Loucy (cell line): ENCODE results near the gene TTBK1.

Experiments used
- CTCF ChIP-seq: fragments of 200-600 bp; sonication (generic); conservative IDR thresholded peaks from 2 replicates; pipeline ENCODE4 v1.5.1; 2014; ENCODE audit warnings: mild to moderate bottlenecking, antibody characterized with exemption, low read length
- EZH2phosphoT487 ChIP-seq: fragments of 200-600 bp; IDR thresholded peaks from 2 replicates; pipeline ENCODE4 v1.6.1; 2018; ENCODE audit warnings: antibody characterized with exemption, mild to moderate bottlenecking, moderate library complexity, borderline replicate concordance

DNA sequence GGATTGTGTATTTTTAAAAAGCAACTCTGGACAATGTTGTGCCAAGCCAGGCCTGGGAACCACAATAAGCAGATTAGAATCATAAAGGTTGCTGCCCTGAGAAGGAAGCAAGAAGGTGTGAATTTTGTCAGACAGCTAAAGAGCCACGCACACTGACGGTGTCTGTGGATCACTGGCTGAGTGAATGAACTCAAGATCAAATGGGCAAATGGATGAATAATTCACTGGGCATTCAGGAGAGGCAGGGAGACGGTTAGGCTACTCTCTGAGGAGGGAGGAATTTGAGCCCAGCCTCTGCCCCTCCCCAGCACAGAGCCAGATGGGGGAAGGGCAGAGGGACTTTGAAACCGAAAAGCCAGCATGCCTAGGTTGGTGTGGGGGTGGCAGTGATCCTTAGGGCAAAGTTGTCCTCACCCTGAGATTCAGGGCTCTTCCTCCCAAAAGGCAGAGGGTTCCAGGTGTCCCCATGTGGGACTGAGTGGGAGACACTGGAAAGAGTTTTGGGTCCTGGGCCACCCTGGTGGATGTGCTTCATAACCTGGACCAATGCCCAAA is 35.3 kb downstream of the TTBK1 start:
- TF ChIP-seq CTCF (no peak), EZH2phosphoT487 (no peak)
